Endothelial cell of umbilical vein (primary cell): ENCODE results near the gene CEP89. TPM values are rescaled to one million over a fixed set of nuclear protein-coding genes. Genes with fewer than 3 reads are reported as not detected.
"Not testable (repeated sequence)": the region's sequence is repeated elsewhere in the genome, so short reads cannot be mapped to it uniquely, and the experiment has no call there.

Experiments used
- BruUV-seq: library from RNA; stranded (reverse); fragments of 400-500 nt; replicated peaks from 2 replicates; lab custom pipeline; 2021; lab: Mats Ljungman, UMichigan
- CTCF ChIA-PET: fragments of 300-600, 350-600 bp; sonication (Branson Sonifier 250); formaldehyde crosslinking; loops from one replicate; lab custom pipeline; 2021; ENCODE audit warnings: antibody characterized with exemption, inconsistent platforms; lab: Charles Lee
- POLR2A ChIA-PET: fragments of 300-600, 350-600 bp; sonication (Branson Sonifier 250); formaldehyde crosslinking; loops from one replicate; lab custom pipeline; 2021; ENCODE audit warnings: antibody characterized with exemption, inconsistent platforms; lab: Charles Lee
- DNase-seq: peaks from one replicate; pipeline ENCODE4 v3.0.0-alpha.2; 2011; ENCODE audit warnings: low read depth, low spot score
- FAIRE-seq: peaks from 2 replicates; lab custom pipeline; 2011; peaks lifted over from hg19 to GRCh38; lab: Jason Lieb, UNC
- H2AFZ ChIP-seq: 2 replicates; pipeline ENCODE4 v1.6.0; 2012; ENCODE audit warnings: low read depth, low read length, control low read depth, inconsistent platforms
- H3K27ac ChIP-seq: 2 replicates; pipeline ENCODE4 v1.5.1; 2011; ENCODE audit warnings: low read depth, mild to moderate bottlenecking, control low read depth, low read length, moderate library complexity; ENCODE audit not compliant: insufficient read depth
- H3K27me3 ChIP-seq, 2 experiments: 2 replicates each; pipeline versions ENCODE4 v1.6.0 to v1.6.1; 2011; ENCODE audit warnings: low read length in 2 of 2, mixed read lengths in 1 of 2; ENCODE audit not compliant: control insufficient read depth in 2 of 2, insufficient read depth in 2 of 2
- H3K36me3 ChIP-seq, 2 experiments: 2 replicates in 1 of 2; 3 replicates in 1 of 2; pipeline ENCODE4 v1.5.1; 2011; ENCODE audit warnings: low read length in 2 of 2, mild to moderate bottlenecking in 1 of 2, moderate library complexity in 1 of 2; ENCODE audit not compliant: control insufficient read depth in 2 of 2, insufficient read depth in 2 of 2; ENCODE audit errors: extremely low read depth in 1 of 2
- H3K4me1 ChIP-seq: 3 replicates; pipeline ENCODE4 v1.5.1; 2011; ENCODE audit warnings: mild to moderate bottlenecking, low read length; ENCODE audit not compliant: control insufficient read depth, insufficient read depth; ENCODE audit errors: extremely low read depth
- H3K4me2 ChIP-seq: 2 replicates; pipeline ENCODE4 v1.6.1; 2011; ENCODE audit warnings: low read length, control low read depth, mixed read lengths; ENCODE audit not compliant: insufficient read depth
- H3K4me3 ChIP-seq, 3 experiments: fragments of 200-600 bp in 1 of 3; sonication (generic), shearing (Covaris generic) in 1 of 3; replicated peaks in 1 of 3; 2 replicates each; pipeline ENCODE4 v1.5.1; 2011 to 2016; ENCODE audit warnings: control low read depth in 3 of 3, low read length in 3 of 3, mild to moderate bottlenecking in 2 of 3, inconsistent platforms in 1 of 3, low read depth in 1 of 3, moderate library complexity in 1 of 3; ENCODE audit not compliant: insufficient read depth in 1 of 3
- H3K79me2 ChIP-seq: 2 replicates; pipeline ENCODE4 v1.6.0; 2012; ENCODE audit warnings: low read length, inconsistent platforms; ENCODE audit not compliant: control insufficient read depth, insufficient read depth
- H3K9ac ChIP-seq: replicated peaks from 2 replicates; pipeline ENCODE3; 2011; ENCODE audit warnings: low read length, control low read depth; ENCODE audit not compliant: insufficient read depth; ENCODE audit errors: extremely low read depth
- H3K9me1 ChIP-seq: replicated peaks from 3 replicates; pipeline ENCODE4 v1.6.0; 2011; ENCODE audit warnings: mild to moderate bottlenecking, low read length; ENCODE audit not compliant: control insufficient read depth, insufficient read depth; ENCODE audit errors: extremely low read depth
- H3K9me3 ChIP-seq: replicated peaks from 2 replicates; pipeline ENCODE4 v1.5.1; 2012; ENCODE audit warnings: low read length, inconsistent platforms; ENCODE audit not compliant: control insufficient read depth, insufficient read depth
- H4K20me1 ChIP-seq: replicated peaks from 2 replicates; pipeline ENCODE3; 2011; ENCODE audit warnings: mild to moderate bottlenecking, low read length; ENCODE audit not compliant: control insufficient read depth, insufficient read depth; ENCODE audit errors: extremely low read depth
- CTCF ChIP-seq, 2 donors: IDR thresholded peaks; 1 replicate in 1 of 2; 2 replicates in 1 of 2; pipeline ENCODE4 v1.5.1; 2011; ENCODE audit warnings: low read length in 2 of 2, mild to moderate bottlenecking in 2 of 2, moderate library complexity in 2 of 2, control low read depth in 1 of 2, inconsistent platforms in 1 of 2, low read depth in 1 of 2; ENCODE audit not compliant: insufficient read depth in 1 of 2; ENCODE audit errors: extremely low read depth in 1 of 2
- EZH2 ChIP-seq: IDR thresholded peaks from 2 replicates; pipeline ENCODE4 v1.6.1; 2012; ENCODE audit warnings: borderline replicate concordance, low read depth, mild to moderate bottlenecking, moderate library complexity, low read length, inconsistent platforms; ENCODE audit not compliant: severe bottlenecking
- FOS ChIP-seq: IDR thresholded peaks from 2 replicates; pipeline ENCODE4 v1.6.1; 2011; ENCODE audit warnings: mild to moderate bottlenecking, low read length, moderate library complexity, borderline replicate concordance; ENCODE audit not compliant: insufficient read depth
- GATA2 ChIP-seq: IDR thresholded peaks from 2 replicates; pipeline ENCODE4 v1.7.0; 2011; ENCODE audit warnings: low read depth, mild to moderate bottlenecking, moderate library complexity, mixed read lengths, low read length; ENCODE audit not compliant: insufficient read length, insufficient read depth
- JUN ChIP-seq: IDR thresholded peaks from 2 replicates; pipeline ENCODE4 v1.6.1; 2011; ENCODE audit warnings: borderline replicate concordance, low read depth; ENCODE audit not compliant: insufficient read length, insufficient read depth
- MYC ChIP-seq: IDR thresholded peaks from one replicate; pipeline ENCODE4 v1.6.1; 2011; ENCODE audit warnings: mild to moderate bottlenecking, low read depth, low read length
- POLR2A ChIP-seq: IDR thresholded peaks from 2 replicates; pipeline ENCODE4 v1.6.1; 2012; ENCODE audit warnings: low read depth, mild to moderate bottlenecking, control low read depth, low read length
- POLR2AphosphoS5 ChIP-seq: IDR thresholded peaks from 2 replicates; pipeline ENCODE4 v1.6.1; 2012; ENCODE audit warnings: low read depth, mild to moderate bottlenecking, control low read depth, low read length, moderate library complexity; ENCODE audit not compliant: insufficient read depth
- dilution Hi-C: fragments of 300-500 bp; cut with MboI; formaldehyde crosslinking; loops from one replicate; pipeline ENCODE4 v1.15.0; 2019; ENCODE audit warnings: low sequenced_read_pairs; ENCODE audit not compliant: extremely low pct_ligation_motif_present
- intact Hi-C: fragments of 100-400 bp; cut with micrococcal nuclease; formaldehyde crosslinking; loops from one replicate; pipeline ENCODE4 v1.10.0; 2022
- polyA plus RNA-seq, 4 experiments: library from polyadenylated mRNA; depleted of rRNA in 3 of 4; stranded (reverse) in 3 of 4; unstranded in 1 of 4; fragments of >200 nt; gene quantifications; 2 replicates each; pipeline versions ENCODE4 v1.2.1 to v1.2.3, GENCODE V29; 2011 to 2012; ENCODE audit warnings: missing spikeins in 1 of 4
- total RNA-seq: library from RNA; stranded (reverse); gene quantifications from 2 replicates; pipeline ENCODE4 v1.2.3, GENCODE V29; 2021
- TF ChIP-seq, protein P1 (sequence below): IDR thresholded peaks from 2 replicates; pipeline ENCODE4 v1.6.1; 2011; ENCODE audit not compliant: insufficient read depth, insufficient read length

Gene CEP89
- total and polyA plus RNA-seq, 2 donors (not counting 3 experiments of a cell fraction or from before 2014, with no cell fraction given) = 25.1 to 46.2 TPM

DNA sequence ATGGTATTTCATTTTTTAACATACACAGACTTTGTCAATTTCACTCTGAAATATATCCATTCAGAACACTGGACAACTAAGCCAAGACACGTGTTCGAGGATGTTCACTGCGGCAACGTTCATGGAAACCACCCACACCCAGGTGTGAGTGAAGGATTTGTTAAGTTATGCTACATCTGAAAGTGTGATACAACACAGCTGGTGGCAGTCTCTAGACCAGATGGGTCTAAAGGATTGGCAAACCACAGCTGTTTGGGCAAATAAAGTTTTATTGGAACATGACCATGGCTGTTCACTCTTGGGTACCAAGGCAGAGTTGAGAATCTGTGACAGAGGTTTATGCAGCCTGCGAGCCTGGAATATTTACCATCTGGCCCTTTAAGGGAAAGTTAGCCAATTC is 114.2 kb downstream of the CEP89 start:
- Histone ChIP-seq H3K4me1 (no peaks in the 10 kb centered on the region), H2AFZ (no peak overlapping the region), H3K9ac (no peak overlapping the region), H3K79me2 (no peaks in the 10 kb centered on the region), H3K4me3 (no peak overlapping the region), H4K20me1 (no peaks in the 10 kb centered on the region), H3K36me3 (no peaks in the 10 kb centered on the region), H3K9me3 (no peaks in the 10 kb centered on the region), H3K9me1 (no peaks in the 10 kb centered on the region), H3K27ac (no peak overlapping the region), H3K4me2 (no peak overlapping the region), H3K27me3 (no peaks in the 10 kb centered on the region)
- dilution Hi-C loops (no loop called here), intact Hi-C loops (no loop called here)
- POLR2A ChIA-PET = no interaction called here
- DNase-seq (no peak), FAIRE-seq (no peak)
- TF ChIP-seq, protein P1, sequence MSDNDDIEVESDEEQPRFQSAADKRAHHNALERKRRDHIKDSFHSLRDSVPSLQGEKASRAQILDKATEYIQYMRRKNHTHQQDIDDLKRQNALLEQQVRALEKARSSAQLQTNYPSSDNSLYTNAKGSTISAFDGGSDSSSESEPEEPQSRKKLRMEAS = no peak
- TF ChIP-seq CTCF (IDR thresholded peaks at IDR 0.05; ENCODE audit: extremely low read depth in 1 of 2, insufficient read depth in 1 of 2, low read depth in 1 of 2, low read length in 2 of 2) (no peak), FOS (no peak), POLR2AphosphoS5 (no peak), EZH2 (no peak), MYC (no peak), POLR2A (no peak), GATA2 (no peak), JUN (no peak)
- no TSS peak for BruUV-seq
- CTCF ChIA-PET = no interaction called here

DNA sequence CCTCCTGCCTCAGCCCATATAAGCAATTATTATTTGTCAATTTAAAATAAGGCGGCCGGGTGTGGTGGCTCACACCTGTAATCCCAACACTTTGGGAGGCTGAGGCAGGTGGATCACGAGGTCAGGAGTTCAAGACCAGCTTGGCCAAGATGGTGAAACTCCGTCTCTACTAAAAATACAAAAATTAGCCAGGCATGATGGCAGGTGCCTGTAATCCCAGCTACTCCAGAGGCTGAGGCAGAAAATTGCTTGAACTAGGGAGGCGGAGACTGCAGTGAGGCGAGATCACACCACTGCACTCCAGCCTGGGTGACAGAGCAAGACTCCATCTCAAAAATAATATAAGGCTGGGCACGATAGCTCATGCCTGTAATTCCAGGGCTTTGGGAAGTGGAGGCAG is 114.9 kb downstream of the CEP89 start:
- BruUV-seq, H3K27me3 ChIP-seq, dilution Hi-C loops, H2AFZ ChIP-seq, H3K9me1 ChIP-seq, H3K9me3 ChIP-seq, H3K36me3 ChIP-seq, H3K4me1 ChIP-seq, H4K20me1 ChIP-seq, H3K9ac ChIP-seq, intact Hi-C loops, H3K4me3 ChIP-seq, H3K27ac ChIP-seq, H3K79me2 ChIP-seq, H3K4me2 ChIP-seq, FAIRE-seq, DNase-seq, POLR2A ChIA-PET: not testable (repeated sequence)
- CTCF ChIA-PET = interaction anchor here (1.7 kb wide), 1 partner anchor 8 kb away, joined by 5 read pairs; no protein-coding TSS in a partner anchor
